Osteoblast (primary cell): ENCODE results near the gene RNASEH2C. TPM values are rescaled to one million over a fixed set of nuclear protein-coding genes. Genes with fewer than 3 reads are reported as not detected.

Experiments used
- DNase-seq: peaks from one replicate; pipeline ENCODE4 v3.0.0; 2011; ENCODE audit warnings: low spot score, mixed read lengths; ENCODE audit not compliant: insufficient read length; ENCODE audit errors: missing footprints
- H2AFZ ChIP-seq: 2 replicates; pipeline ENCODE4 v1.6.0; 2011; ENCODE audit warnings: mild to moderate bottlenecking, low read length
- H3K27ac ChIP-seq: 2 replicates; pipeline ENCODE4 v1.5.1; 2011; ENCODE audit warnings: mild to moderate bottlenecking, low read depth, low read length, moderate library complexity
- H3K27me3 ChIP-seq: 2 replicates; pipeline ENCODE4 v1.6.0; 2012; ENCODE audit warnings: mild to moderate bottlenecking, control low read depth, inconsistent platforms, low read length, moderate library complexity; ENCODE audit not compliant: insufficient read depth
- H3K36me3 ChIP-seq: 2 replicates; pipeline ENCODE4 v1.5.1; 2011; ENCODE audit warnings: mild to moderate bottlenecking, low read length, control low read depth, moderate library complexity; ENCODE audit not compliant: insufficient read depth
- H3K4me1 ChIP-seq: 2 replicates; pipeline ENCODE4 v1.5.1; 2011; ENCODE audit warnings: mild to moderate bottlenecking, low read length, control low read depth, moderate library complexity; ENCODE audit not compliant: insufficient read depth
- H3K4me2 ChIP-seq: 2 replicates; pipeline ENCODE4 v1.6.0; 2011; ENCODE audit warnings: mild to moderate bottlenecking, low read length; ENCODE audit not compliant: insufficient read depth
- H3K4me3 ChIP-seq: fragments of 200-600 bp; sonication (generic); 3 replicates; pipeline ENCODE4 v1.5.1; 2012; ENCODE audit warnings: mild to moderate bottlenecking, low read length, inconsistent platforms; ENCODE audit not compliant: insufficient read depth
- H3K79me2 ChIP-seq: 2 replicates; pipeline ENCODE4 v1.6.0; 2012; ENCODE audit warnings: mild to moderate bottlenecking, low read length, control low read depth, inconsistent platforms; ENCODE audit not compliant: insufficient read depth
- H3K9me3 ChIP-seq: 2 replicates; pipeline ENCODE4 v1.5.1; 2011; ENCODE audit warnings: low read depth, low read length, control low read depth
- H4K20me1 ChIP-seq: 2 replicates; pipeline ENCODE4 v1.6.0; 2012; ENCODE audit warnings: mild to moderate bottlenecking, low read length, control low read depth; ENCODE audit not compliant: insufficient read depth
- CTCF ChIP-seq: IDR thresholded peaks from 2 replicates; pipeline ENCODE4 v1.5.1; 2011; ENCODE audit warnings: mild to moderate bottlenecking, low read depth, low read length, moderate library complexity; ENCODE audit errors: extremely low read depth
- total RNA-seq: library from RNA; depleted of rRNA; stranded (reverse); fragments of >200 nt; gene quantifications from 2 replicates; pipeline ENCODE4 v1.2.3, GENCODE V29; 2012

Gene RNASEH2C
- total RNA-seq, 1 donor = 27.9 TPM

GRCh38 chr11:65727865-65728264 lies 7.3 kb upstream of the RNASEH2C start:
- no peaks in the 10 kb centered on the region for H3K79me2 ChIP-seq
- no peak overlapping the region for H3K4me2 ChIP-seq
- no peak for TF ChIP-seq CTCF

GRCh38 chr11:65726660-65727059 lies 6.1 kb upstream of the RNASEH2C start:
- no peak for DNase-seq
- Histone ChIP-seq H4K20me1 (no peaks in the 10 kb centered on the region), H3K36me3 (no peaks in the 10 kb centered on the region), H3K4me3 (no peak overlapping the region), H3K79me2 (no peaks in the 10 kb centered on the region), H3K27ac (no peak overlapping the region), H3K27me3 (peaks cover 3% of the 10 kb centered on the region), H3K4me1 (no peaks in the 10 kb centered on the region), H3K9me3 (no peaks in the 10 kb centered on the region), H3K4me2 (no peak overlapping the region), H2AFZ (no peak overlapping the region)
- TF ChIP-seq CTCF = no peak

More at GRCh38 chr11:65727865-65728264, 7.3 kb upstream of the RNASEH2C start:
- no peak overlapping the region for H3K27ac ChIP-seq
- no peaks in the 10 kb centered on the region for H3K9me3 ChIP-seq
- no peak overlapping the region for H2AFZ ChIP-seq
- H4K20me1 ChIP-seq = no peaks in the 10 kb centered on the region
- no peak overlapping the region for H3K4me3 ChIP-seq
- peaks cover 3% of the 10 kb centered on the region for H3K27me3 ChIP-seq
- no peaks in the 10 kb centered on the region for H3K36me3 ChIP-seq
- no peak for DNase-seq
- H3K4me1 ChIP-seq = no peaks in the 10 kb centered on the region

- Histone ChIP-seq H3K27me3 (peaks cover 1% of the 10 kb centered on the region), H3K4me1 (peaks cover 13% of the 10 kb centered on the region)
- no peak for TF ChIP-seq CTCF
Observed at GRCh38 chr11:65722261-65722660, 1.7 kb upstream of the RNASEH2C start.

GRCh38 chr11:65719871-65720210 lies 757 bp downstream of the RNASEH2C start:
- H2AFZ ChIP-seq = peak overlapping the region; percentile 88
- H3K27ac ChIP-seq = peak overlapping the region; percentile 73
- no peak for TF ChIP-seq CTCF
- H3K4me2 ChIP-seq = peak overlapping the region; percentile 97
- H4K20me1 ChIP-seq = peaks cover 24% of the 10 kb centered on the region
- H3K4me1 ChIP-seq = peaks cover 13% of the 10 kb centered on the region
- no peaks in the 10 kb centered on the region for H3K9me3 ChIP-seq
- DNase-seq = peak; percentile 87
- peaks cover 41% of the 10 kb centered on the region for H3K79me2 ChIP-seq
- H3K36me3 ChIP-seq = peaks cover 40% of the 10 kb centered on the region
- peak overlapping the region; percentile 96 for H3K4me3 ChIP-seq
- no peaks in the 10 kb centered on the region for H3K27me3 ChIP-seq

More at GRCh38 chr11:65722261-65722660, 1.7 kb upstream of the RNASEH2C start:
- peaks cover 18% of the 10 kb centered on the region for H3K36me3 ChIP-seq
- peaks cover 28% of the 10 kb centered on the region for H3K79me2 ChIP-seq
- no peak overlapping the region for H2AFZ ChIP-seq
- peaks cover 21% of the 10 kb centered on the region for H4K20me1 ChIP-seq
- H3K9me3 ChIP-seq = no peaks in the 10 kb centered on the region
- no peak for DNase-seq
- H3K27ac ChIP-seq = no peak overlapping the region
- no peak overlapping the region for H3K4me2 ChIP-seq
- H3K4me3 ChIP-seq = no peak overlapping the region
